GM12891 (cell line): ENCODE results near the gene KIF3C.

Source experiments
- DNase-seq: peaks from one replicate; pipeline ENCODE4 v3.0.0; 2011; ENCODE audit warnings: low spot score; ENCODE audit not compliant: insufficient read length
- FAIRE-seq: peaks from 2 replicates; lab custom pipeline; 2011; peaks lifted over from hg19 to GRCh38; lab: Jason Lieb, UNC
- PAX5 ChIP-seq: IDR thresholded peaks from 2 replicates; pipeline ENCODE4 v1.6.1; 2011; ENCODE audit warnings: low read length, moderate library complexity, mild to moderate bottlenecking; ENCODE audit not compliant: insufficient read depth, severe bottlenecking
- POLR2A ChIP-seq: IDR thresholded peaks from 2 replicates; pipeline ENCODE4 v1.6.1; 2011; ENCODE audit warnings: low read depth, low read length, control low read depth
- POLR2AphosphoS5 ChIP-seq: IDR thresholded peaks from 2 replicates; pipeline ENCODE4 v1.6.1; 2011; ENCODE audit warnings: low read depth, low read length, control low read depth
- POU2F2 ChIP-seq: IDR thresholded peaks from 2 replicates; pipeline ENCODE4 v1.6.1; 2011; ENCODE audit warnings: low read depth, mild to moderate bottlenecking, control low read depth, low read length, moderate library complexity
- SPI1 ChIP-seq: IDR thresholded peaks from 2 replicates; pipeline ENCODE4 v1.6.1; 2011; ENCODE audit warnings: low read depth, low read length, control low read depth
- TAF1 ChIP-seq: IDR thresholded peaks from 2 replicates; pipeline ENCODE4 v1.6.1; 2011; ENCODE audit warnings: low read depth, low read length, control low read depth

Gene KIF3C

DNA sequence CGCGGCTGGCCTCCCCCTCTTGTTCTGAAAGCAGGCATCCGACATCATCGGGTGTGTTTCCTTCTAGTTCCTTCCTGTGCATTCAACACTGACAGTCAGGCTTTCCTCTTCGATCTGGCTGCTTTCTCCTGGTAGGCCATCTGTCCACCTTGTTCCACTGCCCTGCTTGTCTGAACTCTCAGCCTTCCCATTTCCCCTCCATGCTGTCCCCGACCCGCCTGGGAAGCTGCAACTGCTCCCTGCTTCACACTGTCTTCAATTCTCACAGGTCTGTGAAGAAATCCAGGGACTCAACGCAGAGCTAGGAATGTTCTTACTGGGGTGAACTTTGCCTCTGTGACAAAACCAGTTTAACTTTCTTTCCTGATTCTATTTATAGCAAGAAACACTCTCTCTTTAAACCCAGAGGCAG, 43.0 kb downstream of the KIF3C start:
- FAIRE-seq: no peak
- TF ChIP-seq PAX5: no peak
- TF ChIP-seq POLR2AphosphoS5: no peak
- no peak for TF ChIP-seq POU2F2
- TF ChIP-seq TAF1: no peak
- no peak for TF ChIP-seq SPI1
- no peak for TF ChIP-seq POLR2A
- DNase-seq: no peak

DNA sequence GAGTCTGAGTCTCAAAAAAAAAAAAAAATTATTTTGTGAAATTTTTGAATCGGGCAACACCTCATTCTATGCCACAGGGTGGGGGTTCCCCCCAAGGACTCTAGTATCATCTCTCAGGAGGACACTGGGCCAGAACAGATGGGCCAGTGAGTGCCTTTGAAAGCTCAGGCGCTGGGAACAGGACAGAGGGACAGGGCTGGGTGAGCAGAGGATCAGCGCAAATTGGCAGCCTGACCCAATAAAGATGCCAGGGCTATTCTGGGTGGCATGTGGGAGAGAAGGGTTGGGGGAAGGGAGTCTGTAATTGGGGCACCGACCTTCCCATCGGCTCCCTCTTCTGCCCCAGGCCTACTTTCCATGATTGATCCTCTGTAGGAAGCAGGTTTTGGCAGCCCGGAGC, 44.0 kb downstream of the KIF3C start:
- FAIRE-seq: no peak
- DNase-seq: no peak
- TF ChIP-seq POLR2AphosphoS5: no peak
- no peak for TF ChIP-seq SPI1
- no peak for TF ChIP-seq POLR2A
- no peak for TF ChIP-seq TAF1
- TF ChIP-seq POU2F2: no peak
- TF ChIP-seq PAX5: no peak

DNA sequence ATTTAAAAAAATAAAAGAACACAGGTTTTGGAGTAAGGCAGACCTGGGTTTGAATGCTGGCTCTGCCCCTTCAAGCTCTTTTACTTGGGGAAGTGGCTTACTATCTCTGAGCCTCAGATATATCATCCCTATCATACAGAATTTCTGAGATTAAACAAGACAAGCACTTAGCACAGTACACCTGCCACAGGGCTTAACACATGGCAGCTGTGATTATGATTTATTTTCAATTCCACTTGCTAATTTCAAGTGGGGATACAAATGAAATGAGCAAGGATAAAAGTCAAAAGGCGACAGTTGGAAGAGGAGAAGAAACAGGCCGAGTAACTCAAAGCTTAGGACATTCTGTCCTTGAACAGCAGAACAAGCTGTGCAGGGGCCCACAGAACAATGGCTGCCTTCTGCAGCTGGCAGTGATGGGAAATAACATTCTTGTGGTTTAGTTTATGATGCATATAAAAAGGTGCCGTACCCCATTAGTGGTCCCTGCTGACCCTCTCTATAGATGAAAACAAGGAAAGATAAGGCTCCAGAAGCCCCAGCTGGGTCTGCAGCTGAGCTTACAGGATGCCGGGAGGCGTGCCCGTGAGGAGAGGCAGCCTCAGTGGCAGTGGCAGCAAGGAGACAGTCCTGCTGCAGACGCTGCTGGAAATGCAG, 45.3 kb downstream of the KIF3C start:
- TF ChIP-seq TAF1 (no peak), POLR2AphosphoS5 (no peak), PAX5 (no peak), SPI1 (no peak), POLR2A (no peak), POU2F2 (no peak)
- FAIRE-seq (no peak), DNase-seq (no peak)

DNA sequence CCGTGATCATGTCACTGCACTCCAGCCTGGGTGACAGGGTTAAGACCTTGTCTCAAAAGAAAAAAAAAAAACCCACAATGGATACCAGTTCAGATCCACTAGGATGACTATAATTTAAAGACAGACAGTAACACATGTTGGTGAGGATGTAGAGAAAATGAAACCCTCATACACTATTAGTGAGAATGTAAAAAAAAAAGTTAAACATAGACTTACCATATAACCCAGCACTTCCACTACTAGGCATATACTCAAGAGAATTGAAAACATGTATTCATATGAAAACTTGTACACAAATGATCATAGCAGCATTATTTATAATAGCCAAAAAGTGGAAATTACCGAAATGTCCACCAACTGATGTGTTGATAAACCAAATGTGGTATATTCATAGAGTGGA, 48.7 kb downstream of the KIF3C start:
- FAIRE-seq (no peak), DNase-seq (no peak)
- TF ChIP-seq POLR2AphosphoS5 (no peak), PAX5 (no peak), POU2F2 (no peak), TAF1 (no peak), POLR2A (no peak), SPI1 (no peak)

DNA sequence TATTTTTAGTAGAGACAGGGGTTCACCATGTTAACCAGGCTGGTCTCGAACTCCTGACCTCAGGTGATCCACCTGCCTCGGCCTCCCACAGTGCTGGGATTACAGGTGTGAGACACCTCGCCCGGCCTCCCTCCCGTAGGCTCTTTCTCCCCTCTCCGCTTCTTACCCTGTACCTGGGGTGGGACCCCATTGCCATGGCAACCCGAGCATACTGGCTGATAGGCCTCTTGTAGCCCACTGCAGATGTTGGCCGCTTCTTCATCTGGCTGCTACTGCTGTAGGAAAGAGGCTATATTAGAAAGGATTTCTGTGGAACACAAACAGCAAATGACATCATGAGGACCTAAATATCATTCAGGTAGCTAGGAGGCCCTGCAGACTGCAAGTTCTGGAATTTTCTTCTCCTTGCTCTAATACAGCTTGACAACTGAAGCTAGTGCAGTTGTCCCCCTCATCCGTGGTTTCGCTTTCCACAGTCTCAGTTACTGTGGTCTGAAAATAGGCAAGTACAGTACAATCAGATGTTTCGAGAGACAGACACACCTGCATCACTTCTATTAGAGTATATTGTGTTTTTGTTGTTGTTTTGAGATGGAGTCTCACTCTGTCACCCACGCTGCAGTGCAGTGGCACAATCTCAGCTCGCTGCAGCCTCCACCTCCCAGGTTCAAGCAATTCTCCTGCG, 52.4 kb downstream of the KIF3C start:
- TF ChIP-seq POU2F2 (no peak), PAX5 (no peak), SPI1 (no peak)
- DNase-seq (no peak), FAIRE-seq (no peak)

DNA sequence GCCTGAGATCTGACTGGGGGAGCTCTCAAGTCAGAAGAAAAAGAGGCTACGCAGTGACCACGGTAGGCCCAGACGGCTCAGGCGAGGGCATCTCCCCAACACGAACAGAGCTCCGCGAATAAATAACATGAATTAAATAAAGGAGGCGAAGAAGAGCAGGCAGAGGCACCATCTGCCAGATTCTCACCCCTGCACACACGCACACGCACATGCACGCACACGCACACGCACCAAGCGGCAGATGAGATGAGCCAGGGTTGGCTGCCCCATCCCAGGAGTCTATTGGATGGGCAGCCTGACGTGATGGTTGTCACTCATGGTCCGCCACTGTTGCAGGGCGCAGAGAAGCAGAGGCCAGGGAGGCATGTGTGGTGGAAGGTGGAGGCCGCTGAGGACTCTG, 53.6 kb downstream of the KIF3C start:
- DNase-seq (no peak), FAIRE-seq (no peak)
- TF ChIP-seq POU2F2 (no peak), TAF1 (no peak), SPI1 (no peak), POLR2A (no peak), PAX5 (no peak), POLR2AphosphoS5 (no peak)

DNA sequence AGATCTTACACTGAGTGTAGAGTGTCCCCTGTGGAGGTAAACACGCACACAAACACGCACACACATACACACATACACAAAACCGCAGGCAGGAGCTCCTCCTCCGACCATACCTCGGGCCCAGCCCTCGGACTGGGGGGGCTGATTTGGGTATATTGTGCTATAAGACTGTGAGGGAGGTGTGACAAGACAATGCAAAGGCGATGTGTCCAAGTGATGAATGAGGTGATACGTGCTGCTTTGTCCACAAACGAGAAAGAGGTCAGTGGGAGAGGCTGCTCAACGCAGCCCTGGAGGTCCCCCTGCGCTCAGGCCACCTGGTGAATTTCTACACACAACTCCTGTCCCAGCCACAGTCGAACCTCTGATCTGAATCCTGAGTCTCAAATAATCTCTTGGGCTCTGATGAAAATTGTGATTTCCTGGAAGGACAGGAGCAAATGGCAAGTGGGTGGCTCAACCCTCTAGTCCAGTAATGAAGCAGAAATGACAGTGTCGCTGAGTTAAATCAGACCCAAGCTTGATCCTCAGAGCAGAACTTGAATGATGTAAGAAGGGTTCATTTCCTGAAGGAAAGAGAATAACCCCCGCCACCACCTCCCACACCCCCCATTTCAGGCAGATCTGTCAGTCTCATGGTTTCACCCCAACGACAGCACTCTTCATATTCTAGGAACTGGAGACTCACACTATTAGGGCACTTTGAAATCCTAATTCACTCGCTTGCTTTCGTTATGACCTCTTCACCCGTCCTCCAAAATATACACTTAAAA, 55.1 kb downstream of the KIF3C start:
- DNase-seq (no peak), FAIRE-seq (no peak)
- TF ChIP-seq PAX5: no peak

DNA sequence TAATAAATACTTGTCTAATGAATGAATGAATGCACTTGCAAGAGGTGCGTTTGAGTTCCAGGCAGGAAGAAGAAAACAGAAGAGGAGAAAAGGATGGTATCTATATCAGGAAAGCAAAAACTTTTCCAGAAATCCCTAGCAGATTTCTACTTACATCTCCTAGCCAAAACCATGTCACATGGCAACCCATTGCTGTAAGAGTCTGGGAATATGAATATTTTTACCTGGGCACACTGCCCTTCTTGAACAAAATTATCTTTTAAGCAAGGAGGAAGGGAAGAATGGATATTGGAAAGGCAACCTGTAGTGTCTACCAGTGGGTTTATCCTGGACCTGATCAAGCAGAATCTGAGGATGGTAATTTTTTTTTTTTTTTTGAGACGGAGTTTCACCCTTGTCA, 59.8 kb downstream of the KIF3C start:
- no peak for FAIRE-seq
- TF ChIP-seq POU2F2 (no peak), POLR2A (no peak), PAX5 (no peak), TAF1 (no peak), POLR2AphosphoS5 (no peak), SPI1 (no peak)
- DNase-seq: no peak

DNA sequence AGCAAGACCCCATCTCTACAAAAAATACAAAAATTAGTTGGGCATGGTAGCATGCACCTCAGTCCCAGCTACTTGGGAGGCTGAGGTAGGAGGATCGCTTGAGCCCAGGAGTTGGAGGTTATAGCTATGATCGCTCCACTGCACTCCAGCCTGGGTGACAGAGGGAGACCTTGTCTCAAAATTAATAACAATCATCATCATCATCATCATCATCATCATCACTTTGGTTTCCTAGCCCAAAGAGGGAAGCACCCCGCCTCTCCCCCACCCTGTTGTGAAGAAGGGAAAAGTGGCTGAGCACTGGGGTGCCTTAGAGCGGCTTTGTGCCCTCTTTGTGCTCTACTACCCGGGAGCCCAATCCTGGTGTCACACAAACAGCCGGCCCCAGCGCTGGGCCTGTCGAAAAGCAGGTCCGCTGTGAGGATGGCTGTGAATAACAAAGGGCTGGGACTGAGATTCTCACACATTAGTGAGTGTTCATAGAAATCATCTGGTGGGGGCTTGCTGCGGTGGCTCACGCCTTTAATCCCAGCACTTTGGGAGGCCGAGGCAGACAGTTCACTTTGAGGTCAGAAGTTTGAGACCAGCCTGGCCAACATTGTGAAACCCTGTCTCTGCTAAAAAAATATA, 61.4 kb downstream of the KIF3C start:
- TF ChIP-seq POLR2AphosphoS5: no peak
- TF ChIP-seq SPI1: no peak
- no peak for TF ChIP-seq PAX5
- TF ChIP-seq POLR2A: no peak
- no peak for TF ChIP-seq POU2F2
- no peak for TF ChIP-seq TAF1
- FAIRE-seq: no peak
- no peak for DNase-seq

DNA sequence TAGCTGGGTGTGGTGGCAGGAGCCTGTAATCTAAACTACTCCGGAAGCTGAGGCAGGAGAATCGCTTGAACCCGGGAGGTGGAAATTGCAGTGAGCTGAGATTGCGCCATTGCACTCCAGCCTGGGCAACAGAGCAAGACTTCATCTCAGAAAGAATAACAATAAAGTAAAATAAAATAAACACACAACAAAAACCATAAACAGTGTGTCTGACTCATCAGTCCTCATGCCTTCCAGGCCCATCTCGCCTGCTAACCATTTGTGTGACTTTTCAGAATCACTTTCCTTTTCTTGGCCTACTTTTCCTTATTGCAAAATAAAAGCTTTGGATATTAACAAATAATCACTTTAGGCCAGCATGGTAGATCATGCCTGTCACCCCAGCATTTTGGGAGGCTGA, 62.0 kb downstream of the KIF3C start:
- DNase-seq (no peak), FAIRE-seq (no peak)
- TF ChIP-seq TAF1 (no peak), POU2F2 (no peak), POLR2AphosphoS5 (no peak), POLR2A (no peak), SPI1 (no peak), PAX5 (no peak)
